ENCODE results near the gene ATP5F1D. TPM values are rescaled to one million over a fixed set of nuclear protein-coding genes. Genes with fewer than 3 reads are reported as not detected.

Gene ATP5F1D
- total RNA-seq, 2 donors from 2014 or later, result 148 to 210 TPM

- ATAC-seq (replicated peaks), result no peak
- Mint-ChIP-seq H3K27ac (no peak overlapping the region), H3K4me3 (peak overlapping the region; percentile 19)
These were observed 5.7 kb upstream of the ATP5F1D start for GRCh38 chr19:1235625-1236538.

GRCh38 chr19:1236576-1236975 lies 5.0 kb upstream of the ATP5F1D start:
- Mint-ChIP-seq H3K27ac (no peak overlapping the region), H3K27me3 (peaks cover 5% of the 10 kb centered on the region), H3K9me3 (no peaks in the 10 kb centered on the region), H3K4me3 (peak overlapping the region; percentile 19), H3K4me1 (peaks cover 10% of the 10 kb centered on the region), H3K36me3 (ENCODE audit: low read depth) (peaks cover 6% of the 10 kb centered on the region)
- ATAC-seq (replicated peaks), result no peak

More at GRCh38 chr19:1235625-1236538, 5.7 kb upstream of the ATP5F1D start:
- Mint-ChIP-seq H3K27me3 (peaks cover 5% of the 10 kb centered on the region), H3K36me3 (ENCODE audit: low read depth) (peaks cover 6% of the 10 kb centered on the region), H3K4me1 (peaks cover 6% of the 10 kb centered on the region), H3K9me3 (no peaks in the 10 kb centered on the region)

- no peaks in the 10 kb centered on the region for H3K9me3 Mint-ChIP-seq
- no peak overlapping the region for H3K4me3 Mint-ChIP-seq
- H3K4me1 Mint-ChIP-seq, result peaks cover 11% of the 10 kb centered on the region
- peaks cover 6% of the 10 kb centered on the region for H3K36me3 Mint-ChIP-seq (ENCODE audit: low read depth)
- no peak overlapping the region for H3K27ac Mint-ChIP-seq
- H3K27me3 Mint-ChIP-seq, result peaks cover 5% of the 10 kb centered on the region
- no peak for ATAC-seq (replicated peaks)
These were observed 4.4 kb upstream of the ATP5F1D start for GRCh38 chr19:1237027-1237659.

GRCh38 chr19:1237754-1238368 lies 3.7 kb upstream of the ATP5F1D start, which contains the start of gene CBARP:
Gene CBARP (minus strand): TSS chr19:1238005. CDS start chr19:1236100, 1,905 bp downstream.
- Mint-ChIP-seq H3K4me1 (peaks cover 11% of the 10 kb centered on the region), H3K27me3 (peaks cover 5% of the 10 kb centered on the region), H3K36me3 (ENCODE audit: low read depth) (peaks cover 6% of the 10 kb centered on the region), H3K4me3 (peak within 1 kb of the TSS; percentile 79), H3K9me3 (no peaks in the 10 kb centered on the region), H3K27ac (peak within 1 kb of the TSS; percentile 54)
- no peak for ATAC-seq (replicated peaks)

- Mint-ChIP-seq H3K9me3 (no peaks in the 10 kb centered on the region), H3K27me3 (peaks cover 5% of the 10 kb centered on the region), H3K36me3 (ENCODE audit: low read depth) (peaks cover 6% of the 10 kb centered on the region), H3K27ac (peak overlapping the region; percentile 54), H3K4me1 (peaks cover 11% of the 10 kb centered on the region), H3K4me3 (peak overlapping the region; percentile 79)
- no peak for ATAC-seq (replicated peaks)
These were observed 2.9 kb upstream of the ATP5F1D start for GRCh38 chr19:1238369-1239303.

GRCh38 chr19:1239420-1239795 lies 2.1 kb upstream of the ATP5F1D start:
- H3K36me3 Mint-ChIP-seq (ENCODE audit: low read depth), result peaks cover 6% of the 10 kb centered on the region
- peaks cover 5% of the 10 kb centered on the region for H3K27me3 Mint-ChIP-seq
- peaks cover 11% of the 10 kb centered on the region for H3K4me1 Mint-ChIP-seq
- no peak for ATAC-seq (replicated peaks)
- no peaks in the 10 kb centered on the region for H3K9me3 Mint-ChIP-seq
- peak overlapping the region; percentile 54 for H3K27ac Mint-ChIP-seq
- peak overlapping the region; percentile 79 for H3K4me3 Mint-ChIP-seq

- ATAC-seq (replicated peaks), result peak; percentile 60
- H3K27ac Mint-ChIP-seq, result no peak overlapping the region
- peak overlapping the region; percentile 88 for H3K4me3 Mint-ChIP-seq
- H3K36me3 Mint-ChIP-seq (ENCODE audit: low read depth), result peaks cover 6% of the 10 kb centered on the region
- H3K4me1 Mint-ChIP-seq, result peaks cover 11% of the 10 kb centered on the region
- H3K27me3 Mint-ChIP-seq, result peaks cover 5% of the 10 kb centered on the region
- H3K9me3 Mint-ChIP-seq, result no peaks in the 10 kb centered on the region
These were observed 1.5 kb upstream of the ATP5F1D start for GRCh38 chr19:1239796-1240737.

GRCh38 chr19:1240925-1241324 lies 626 bp upstream of the ATP5F1D start:
- ATAC-seq (replicated peaks), result no peak
- Mint-ChIP-seq H3K27me3 (peaks cover 5% of the 10 kb centered on the region), H3K4me1 (peaks cover 11% of the 10 kb centered on the region), H3K36me3 (ENCODE audit: low read depth) (peaks cover 6% of the 10 kb centered on the region), H3K9me3 (no peaks in the 10 kb centered on the region), H3K27ac (peak overlapping the region; percentile 92), H3K4me3 (peak overlapping the region; percentile 88)

- peak overlapping the region; percentile 88 for H3K4me3 Mint-ChIP-seq
- no peak overlapping the region for H3K27ac Mint-ChIP-seq
- H3K36me3 Mint-ChIP-seq (ENCODE audit: low read depth), result no peaks in the 10 kb centered on the region
- no peaks in the 10 kb centered on the region for H3K9me3 Mint-ChIP-seq
- H3K4me1 Mint-ChIP-seq, result peaks cover 5% of the 10 kb centered on the region
- H3K27me3 Mint-ChIP-seq, result no peaks in the 10 kb centered on the region
- peak; percentile 35 for ATAC-seq (replicated peaks)
These were observed 2.5 kb downstream of the ATP5F1D start for GRCh38 chr19:1243768-1244692.

GRCh38 chr19:1244693-1245451 lies 3.3 kb downstream of the ATP5F1D start:
- H3K4me3 Mint-ChIP-seq, result peak overlapping the region; percentile 58
- H3K27me3 Mint-ChIP-seq, result no peaks in the 10 kb centered on the region
- H3K27ac Mint-ChIP-seq, result no peak overlapping the region
- peaks cover 5% of the 10 kb centered on the region for H3K36me3 Mint-ChIP-seq (ENCODE audit: low read depth)
- H3K9me3 Mint-ChIP-seq, result no peaks in the 10 kb centered on the region
- H3K4me1 Mint-ChIP-seq, result peaks cover 5% of the 10 kb centered on the region
- ATAC-seq (replicated peaks), result no peak

GRCh38 chr19:1245494-1246264 lies 4.1 kb downstream of the ATP5F1D start:
- ATAC-seq (replicated peaks), result no peak
- Mint-ChIP-seq H3K4me1 (peaks cover 5% of the 10 kb centered on the region), H3K4me3 (no peak overlapping the region), H3K27ac (no peak overlapping the region), H3K36me3 (ENCODE audit: low read depth) (peaks cover 6% of the 10 kb centered on the region), H3K27me3 (no peaks in the 10 kb centered on the region), H3K9me3 (no peaks in the 10 kb centered on the region)
